IPS-18c (cell line): ENCODE results near the gene DPP10.
"Not testable (repeated sequence)": the region's sequence is repeated elsewhere in the genome, so short reads cannot be mapped to it uniquely, and the experiment has no call there.

Experiments used
- H3K4me3 ChIP-seq: 2 replicates; pipeline ENCODE4 v1.7.0; 2013; ENCODE audit warnings: low read depth, mild to moderate bottlenecking, low read length, moderate library complexity; ENCODE audit not compliant: insufficient read depth
- H3K9me3 ChIP-seq: one replicate; pipeline ENCODE4 v1.6.1; 2013; ENCODE audit warnings: mild to moderate bottlenecking, low read length, moderate library complexity; ENCODE audit not compliant: control insufficient read depth, insufficient read depth

The DPP10 gene

GRCh38 chr2:115422004-115422634 is 979.7 kb downstream of the DPP10 start:
- Histone ChIP-seq H3K9me3 (no peaks in the 10 kb centered on the region), H3K4me3 (no peak overlapping the region)

GRCh38 chr2:115427436-115427835 is 985.0 kb downstream of the DPP10 start:
- Histone ChIP-seq H3K9me3 (peaks cover 4% of the 10 kb centered on the region), H3K4me3 (no peak overlapping the region)

GRCh38 chr2:115440746-115441145 is 998.3 kb downstream of the DPP10 start:
- not testable (repeated sequence) for H3K9me3 ChIP-seq, H3K4me3 ChIP-seq

GRCh38 chr2:115443539-115444185 is 1001.2 kb downstream of the DPP10 start:
- H3K4me3 ChIP-seq: no peak overlapping the region

GRCh38 chr2:115460008-115460407 is 1017.6 kb downstream of the DPP10 start:
- Histone ChIP-seq H3K4me3 (no peak overlapping the region), H3K9me3 (no peaks in the 10 kb centered on the region)

More at GRCh38 chr2:115443539-115444185, 1001.2 kb downstream of the DPP10 start:
- H3K9me3 ChIP-seq: peaks cover 8% of the 10 kb centered on the region

GRCh38 chr2:115480741-115481140 is 1038.3 kb downstream of the DPP10 start:
- Histone ChIP-seq H3K9me3 (no peaks in the 10 kb centered on the region), H3K4me3 (no peak overlapping the region)

GRCh38 chr2:115481842-115482241 is 1039.4 kb downstream of the DPP10 start:
- Histone ChIP-seq H3K9me3 (no peaks in the 10 kb centered on the region), H3K4me3 (no peak overlapping the region)

GRCh38 chr2:115483666-115484065 is 1041.2 kb downstream of the DPP10 start:
- no peaks in the 10 kb centered on the region for H3K9me3 ChIP-seq

GRCh38 chr2:115484486-115484885 is 1042.0 kb downstream of the DPP10 start:
- no peaks in the 10 kb centered on the region for H3K9me3 ChIP-seq
- no peak overlapping the region for H3K4me3 ChIP-seq

More at GRCh38 chr2:115483666-115484065, 1041.2 kb downstream of the DPP10 start:
- H3K4me3 ChIP-seq: no peak overlapping the region

- H3K4me3 ChIP-seq: no peak overlapping the region
- no peaks in the 10 kb centered on the region for H3K9me3 ChIP-seq
These were observed 1042.5 kb downstream of the DPP10 start for GRCh38 chr2:115484983-115485382.

GRCh38 chr2:115491186-115491793 is 1048.8 kb downstream of the DPP10 start:
- Histone ChIP-seq H3K4me3 (no peak overlapping the region), H3K9me3 (no peaks in the 10 kb centered on the region)

GRCh38 chr2:115505331-115505730 is 1062.9 kb downstream of the DPP10 start:
- H3K9me3 ChIP-seq: no peaks in the 10 kb centered on the region

GRCh38 chr2:115520727-115521126 is 1078.3 kb downstream of the DPP10 start:
- no peak overlapping the region for H3K4me3 ChIP-seq
- H3K9me3 ChIP-seq: no peaks in the 10 kb centered on the region

More at GRCh38 chr2:115505331-115505730, 1062.9 kb downstream of the DPP10 start:
- no peak overlapping the region for H3K4me3 ChIP-seq

GRCh38 chr2:115524452-115524851 is 1082.0 kb downstream of the DPP10 start:
- no peaks in the 10 kb centered on the region for H3K9me3 ChIP-seq
- no peak overlapping the region for H3K4me3 ChIP-seq

GRCh38 chr2:115529627-115530026 is 1087.2 kb downstream of the DPP10 start:
- Histone ChIP-seq H3K9me3 (no peaks in the 10 kb centered on the region), H3K4me3 (no peak overlapping the region)

- H3K4me3 ChIP-seq: no peak overlapping the region
- H3K9me3 ChIP-seq: no peaks in the 10 kb centered on the region
These were observed 1090.6 kb downstream of the DPP10 start for GRCh38 chr2:115533081-115533480.

GRCh38 chr2:115541814-115542213 is 1099.4 kb downstream of the DPP10 start:
- H3K9me3 ChIP-seq: no peaks in the 10 kb centered on the region

GRCh38 chr2:115542331-115542730 is 1099.9 kb downstream of the DPP10 start:
- H3K9me3 ChIP-seq: no peaks in the 10 kb centered on the region
- H3K4me3 ChIP-seq: no peak overlapping the region

More at GRCh38 chr2:115541814-115542213, 1099.4 kb downstream of the DPP10 start:
- no peak overlapping the region for H3K4me3 ChIP-seq
